ENCODE results near the gene SNX17.

Gene SNX17

DNA sequence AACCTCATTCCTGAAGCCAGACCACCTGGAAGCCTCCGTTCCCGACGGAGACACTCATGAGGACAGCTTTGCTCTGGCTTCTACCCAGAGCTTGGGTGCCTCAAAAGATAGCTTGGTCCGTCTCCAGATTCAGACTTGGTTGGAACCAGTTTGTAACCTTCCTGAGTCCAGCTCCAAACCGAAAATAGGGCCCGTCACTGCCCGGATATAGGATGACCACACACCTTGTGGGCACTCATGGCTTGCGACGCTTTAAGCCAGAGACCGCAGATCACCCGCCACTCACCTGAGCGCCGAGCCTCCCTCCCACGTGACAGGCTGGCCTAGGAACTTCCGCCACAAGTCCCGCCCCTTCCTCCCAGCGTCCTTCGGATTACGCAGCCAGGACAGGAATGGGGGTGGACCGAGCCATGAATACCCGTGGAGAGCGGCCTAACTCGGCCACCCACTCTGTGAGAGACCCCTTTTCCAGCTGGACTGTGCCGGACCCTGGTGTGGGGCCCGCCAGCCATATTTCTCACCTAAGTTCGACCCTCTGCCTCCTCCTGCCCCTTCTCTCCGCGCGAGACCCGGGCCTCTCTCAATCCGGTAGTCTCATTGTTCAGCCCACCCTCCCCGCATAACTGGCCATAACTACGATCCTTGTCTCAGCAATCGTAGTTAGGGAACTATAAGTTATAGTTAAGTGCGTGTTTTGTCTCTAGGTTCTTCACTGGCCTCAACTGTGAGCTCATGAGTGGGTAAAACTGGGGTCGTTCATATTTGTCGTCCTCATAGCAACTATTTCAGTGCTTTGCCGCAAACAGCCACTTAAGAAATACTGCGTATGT is 47.4 kb upstream of the SNX17 start, which contains the start of gene MPV17:
Gene MPV17 (minus strand): TSS at position 332 of the 830 bp plus-strand sequence. CDS start 580 bp downstream, outside the sequence.
- TF ChIP-seq POLR2AphosphoS5 (IDR thresholded peaks at IDR 0.05; ENCODE audit: low read depth) (peak; percentile 96), GABPA (IDR thresholded peaks at IDR 0.05; ENCODE audit: low read depth) (peak; percentile 79), SPI1 (IDR thresholded peaks at IDR 0.05; ENCODE audit: borderline replicate concordance, low read depth) (no peak)
- TF ChIP-seq, protein P1, sequence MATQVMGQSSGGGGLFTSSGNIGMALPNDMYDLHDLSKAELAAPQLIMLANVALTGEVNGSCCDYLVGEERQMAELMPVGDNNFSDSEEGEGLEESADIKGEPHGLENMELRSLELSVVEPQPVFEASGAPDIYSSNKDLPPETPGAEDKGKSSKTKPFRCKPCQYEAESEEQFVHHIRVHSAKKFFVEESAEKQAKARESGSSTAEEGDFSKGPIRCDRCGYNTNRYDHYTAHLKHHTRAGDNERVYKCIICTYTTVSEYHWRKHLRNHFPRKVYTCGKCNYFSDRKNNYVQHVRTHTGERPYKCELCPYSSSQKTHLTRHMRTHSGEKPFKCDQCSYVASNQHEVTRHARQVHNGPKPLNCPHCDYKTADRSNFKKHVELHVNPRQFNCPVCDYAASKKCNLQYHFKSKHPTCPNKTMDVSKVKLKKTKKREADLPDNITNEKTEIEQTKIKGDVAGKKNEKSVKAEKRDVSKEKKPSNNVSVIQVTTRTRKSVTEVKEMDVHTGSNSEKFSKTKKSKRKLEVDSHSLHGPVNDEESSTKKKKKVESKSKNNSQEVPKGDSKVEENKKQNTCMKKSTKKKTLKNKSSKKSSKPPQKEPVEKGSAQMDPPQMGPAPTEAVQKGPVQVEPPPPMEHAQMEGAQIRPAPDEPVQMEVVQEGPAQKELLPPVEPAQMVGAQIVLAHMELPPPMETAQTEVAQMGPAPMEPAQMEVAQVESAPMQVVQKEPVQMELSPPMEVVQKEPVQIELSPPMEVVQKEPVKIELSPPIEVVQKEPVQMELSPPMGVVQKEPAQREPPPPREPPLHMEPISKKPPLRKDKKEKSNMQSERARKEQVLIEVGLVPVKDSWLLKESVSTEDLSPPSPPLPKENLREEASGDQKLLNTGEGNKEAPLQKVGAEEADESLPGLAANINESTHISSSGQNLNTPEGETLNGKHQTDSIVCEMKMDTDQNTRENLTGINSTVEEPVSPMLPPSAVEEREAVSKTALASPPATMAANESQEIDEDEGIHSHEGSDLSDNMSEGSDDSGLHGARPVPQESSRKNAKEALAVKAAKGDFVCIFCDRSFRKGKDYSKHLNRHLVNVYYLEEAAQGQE (IDR thresholded peaks at IDR 0.05; ENCODE audit: insufficient replicate concordance, low read depth), result no peak
- TF ChIP-seq, protein P2, sequence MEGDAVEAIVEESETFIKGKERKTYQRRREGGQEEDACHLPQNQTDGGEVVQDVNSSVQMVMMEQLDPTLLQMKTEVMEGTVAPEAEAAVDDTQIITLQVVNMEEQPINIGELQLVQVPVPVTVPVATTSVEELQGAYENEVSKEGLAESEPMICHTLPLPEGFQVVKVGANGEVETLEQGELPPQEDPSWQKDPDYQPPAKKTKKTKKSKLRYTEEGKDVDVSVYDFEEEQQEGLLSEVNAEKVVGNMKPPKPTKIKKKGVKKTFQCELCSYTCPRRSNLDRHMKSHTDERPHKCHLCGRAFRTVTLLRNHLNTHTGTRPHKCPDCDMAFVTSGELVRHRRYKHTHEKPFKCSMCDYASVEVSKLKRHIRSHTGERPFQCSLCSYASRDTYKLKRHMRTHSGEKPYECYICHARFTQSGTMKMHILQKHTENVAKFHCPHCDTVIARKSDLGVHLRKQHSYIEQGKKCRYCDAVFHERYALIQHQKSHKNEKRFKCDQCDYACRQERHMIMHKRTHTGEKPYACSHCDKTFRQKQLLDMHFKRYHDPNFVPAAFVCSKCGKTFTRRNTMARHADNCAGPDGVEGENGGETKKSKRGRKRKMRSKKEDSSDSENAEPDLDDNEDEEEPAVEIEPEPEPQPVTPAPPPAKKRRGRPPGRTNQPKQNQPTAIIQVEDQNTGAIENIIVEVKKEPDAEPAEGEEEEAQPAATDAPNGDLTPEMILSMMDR (IDR thresholded peaks at IDR 0.05; ENCODE audit: insufficient read depth, low read length), result no peak

DNA sequence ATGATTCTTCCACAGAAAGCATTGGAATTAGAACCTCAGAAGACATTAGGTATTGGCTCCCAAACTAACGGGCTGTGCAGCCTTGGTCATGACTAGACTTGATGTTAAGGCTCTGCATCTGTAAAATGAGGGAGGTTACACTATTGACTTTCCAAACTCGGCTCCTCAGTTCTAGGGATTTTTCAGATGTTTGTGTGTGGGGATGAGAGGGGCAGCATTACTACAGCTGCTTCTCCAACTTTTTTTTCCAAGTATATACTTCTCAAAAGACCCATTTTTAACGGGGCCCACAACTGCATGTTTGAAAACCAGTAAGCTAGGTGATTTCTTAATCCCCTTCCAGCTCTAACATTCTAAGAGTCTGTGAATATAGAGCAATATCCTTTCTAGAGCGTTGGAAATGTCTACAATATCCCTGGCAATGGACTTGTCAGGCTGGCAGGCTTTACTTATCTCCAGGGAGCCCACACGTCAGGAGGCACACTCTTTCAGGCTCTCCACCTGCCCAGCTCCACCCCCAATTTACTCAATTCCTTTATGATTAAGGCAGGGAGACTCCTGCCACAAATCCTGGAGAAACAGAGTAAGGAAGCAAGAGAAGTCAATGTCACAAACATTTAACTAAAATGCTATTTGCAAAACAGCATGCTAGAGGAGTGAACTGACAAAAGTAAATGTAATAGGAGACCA is 46.7 kb upstream of the SNX17 start:
- TF ChIP-seq SPI1 (IDR thresholded peaks at IDR 0.05; ENCODE audit: borderline replicate concordance, low read depth) (no peak), GABPA (IDR thresholded peaks at IDR 0.05; ENCODE audit: low read depth) (no peak), POLR2AphosphoS5 (IDR thresholded peaks at IDR 0.05; ENCODE audit: low read depth) (no peak)
- TF ChIP-seq, protein P1 (IDR thresholded peaks at IDR 0.05; ENCODE audit: insufficient replicate concordance, low read depth), result no peak
- TF ChIP-seq, protein P2 (IDR thresholded peaks at IDR 0.05; ENCODE audit: insufficient read depth, low read length), result no peak
- Histone ChIP-seq H3K27me3 (ENCODE audit: insufficient read depth, poor library complexity, severe bottlenecking) (no peaks in the 10 kb centered on the region), H3K27ac (replicated peaks) (peak overlapping the region; percentile 93), H3K4me3 (replicated peaks; ENCODE audit: insufficient read depth, low read length) (peak overlapping the region; percentile 81)
- DNase-seq (ENCODE audit: low read depth in 1 of 2, low spot score in 1 of 2), result no peak

More for the DNA sequence above, 47.4 kb upstream of the SNX17 start, which contains the start of gene MPV17:
- Histone ChIP-seq H3K4me3 (replicated peaks; ENCODE audit: insufficient read depth, low read length) (peak within 1 kb of the TSS; percentile 81), H3K27me3 (ENCODE audit: insufficient read depth, poor library complexity, severe bottlenecking) (no peaks in the 10 kb centered on the region), H3K27ac (replicated peaks) (peak within 1 kb of the TSS; percentile 93)
- DNase-seq (ENCODE audit: low read depth in 1 of 2, low spot score in 1 of 2), result peak; percentile 92 to 93

DNA sequence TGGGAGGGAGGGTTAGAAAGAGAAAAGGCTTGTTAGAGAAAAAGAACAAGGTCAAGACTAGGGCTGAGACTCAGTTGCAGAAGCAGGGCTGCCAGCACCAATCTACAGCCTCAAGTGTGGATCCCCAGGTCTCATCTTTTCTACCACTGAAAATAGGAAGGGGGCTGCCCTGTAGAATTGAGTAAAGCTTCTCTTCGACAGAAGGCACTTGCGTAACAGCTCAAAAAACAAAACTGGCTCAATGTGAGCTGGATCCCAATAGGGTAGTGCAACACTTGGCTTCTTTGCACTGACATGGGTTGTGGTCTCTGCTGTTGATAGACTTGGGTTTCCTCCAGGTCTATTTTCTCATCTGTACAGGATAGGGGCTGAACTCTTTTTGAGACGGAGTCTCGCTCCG is 45.7 kb upstream of the SNX17 start:
- no peak for TF ChIP-seq POLR2AphosphoS5 (IDR thresholded peaks at IDR 0.05; ENCODE audit: low read depth)
- TF ChIP-seq GABPA (IDR thresholded peaks at IDR 0.05; ENCODE audit: low read depth), result no peak
- TF ChIP-seq, protein P1 (IDR thresholded peaks at IDR 0.05; ENCODE audit: insufficient replicate concordance, low read depth), result no peak
- no peak for TF ChIP-seq SPI1 (IDR thresholded peaks at IDR 0.05; ENCODE audit: borderline replicate concordance, low read depth)
- TF ChIP-seq, protein P2 (IDR thresholded peaks at IDR 0.05; ENCODE audit: insufficient read depth, low read length), result no peak
- Histone ChIP-seq H3K4me3 (replicated peaks; ENCODE audit: insufficient read depth, low read length) (no peak overlapping the region), H3K27ac (replicated peaks) (peak overlapping the region; percentile 93; the same call in 1 of the 2 replicates), H3K27me3 (ENCODE audit: insufficient read depth, poor library complexity, severe bottlenecking) (no peaks in the 10 kb centered on the region)
- peak; percentile 65 to 72 for DNase-seq (ENCODE audit: low read depth in 1 of 2, low spot score in 1 of 2)

All from HL-60 (cell line).